ENCODE measurements around the gene MAST4. TPM values are rescaled to one million over a fixed set of nuclear protein-coding genes. Genes with fewer than 3 reads are reported as not detected.

MAST4 gene
- total and polyA plus RNA-seq, 2 of the 8 experiments (the other 6 are each of a cell fraction or from before 2014, with no cell fraction given) = 1.5 to 2.6 TPM

DNA sequence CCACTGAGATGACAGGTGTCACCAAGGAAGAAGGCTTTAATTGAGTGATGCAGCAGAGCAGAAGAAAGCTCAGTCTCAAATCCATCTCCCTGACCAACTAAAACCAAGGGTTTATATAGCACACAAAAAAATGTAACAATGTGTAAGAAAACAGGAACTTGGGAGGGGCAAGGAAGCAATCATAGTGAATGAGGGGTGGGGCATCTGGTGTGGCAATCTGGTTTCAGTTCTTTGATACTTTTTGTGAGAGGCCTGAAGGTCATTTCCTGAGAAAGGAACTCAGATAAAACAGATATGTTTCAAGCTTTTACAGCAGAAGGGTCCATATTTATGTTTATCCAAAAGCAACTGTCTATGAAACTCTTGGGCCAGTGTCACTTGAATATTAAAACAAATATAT is 580.7 kb downstream of the MAST4 start (continued):
- TF ChIP-seq, protein P1, sequence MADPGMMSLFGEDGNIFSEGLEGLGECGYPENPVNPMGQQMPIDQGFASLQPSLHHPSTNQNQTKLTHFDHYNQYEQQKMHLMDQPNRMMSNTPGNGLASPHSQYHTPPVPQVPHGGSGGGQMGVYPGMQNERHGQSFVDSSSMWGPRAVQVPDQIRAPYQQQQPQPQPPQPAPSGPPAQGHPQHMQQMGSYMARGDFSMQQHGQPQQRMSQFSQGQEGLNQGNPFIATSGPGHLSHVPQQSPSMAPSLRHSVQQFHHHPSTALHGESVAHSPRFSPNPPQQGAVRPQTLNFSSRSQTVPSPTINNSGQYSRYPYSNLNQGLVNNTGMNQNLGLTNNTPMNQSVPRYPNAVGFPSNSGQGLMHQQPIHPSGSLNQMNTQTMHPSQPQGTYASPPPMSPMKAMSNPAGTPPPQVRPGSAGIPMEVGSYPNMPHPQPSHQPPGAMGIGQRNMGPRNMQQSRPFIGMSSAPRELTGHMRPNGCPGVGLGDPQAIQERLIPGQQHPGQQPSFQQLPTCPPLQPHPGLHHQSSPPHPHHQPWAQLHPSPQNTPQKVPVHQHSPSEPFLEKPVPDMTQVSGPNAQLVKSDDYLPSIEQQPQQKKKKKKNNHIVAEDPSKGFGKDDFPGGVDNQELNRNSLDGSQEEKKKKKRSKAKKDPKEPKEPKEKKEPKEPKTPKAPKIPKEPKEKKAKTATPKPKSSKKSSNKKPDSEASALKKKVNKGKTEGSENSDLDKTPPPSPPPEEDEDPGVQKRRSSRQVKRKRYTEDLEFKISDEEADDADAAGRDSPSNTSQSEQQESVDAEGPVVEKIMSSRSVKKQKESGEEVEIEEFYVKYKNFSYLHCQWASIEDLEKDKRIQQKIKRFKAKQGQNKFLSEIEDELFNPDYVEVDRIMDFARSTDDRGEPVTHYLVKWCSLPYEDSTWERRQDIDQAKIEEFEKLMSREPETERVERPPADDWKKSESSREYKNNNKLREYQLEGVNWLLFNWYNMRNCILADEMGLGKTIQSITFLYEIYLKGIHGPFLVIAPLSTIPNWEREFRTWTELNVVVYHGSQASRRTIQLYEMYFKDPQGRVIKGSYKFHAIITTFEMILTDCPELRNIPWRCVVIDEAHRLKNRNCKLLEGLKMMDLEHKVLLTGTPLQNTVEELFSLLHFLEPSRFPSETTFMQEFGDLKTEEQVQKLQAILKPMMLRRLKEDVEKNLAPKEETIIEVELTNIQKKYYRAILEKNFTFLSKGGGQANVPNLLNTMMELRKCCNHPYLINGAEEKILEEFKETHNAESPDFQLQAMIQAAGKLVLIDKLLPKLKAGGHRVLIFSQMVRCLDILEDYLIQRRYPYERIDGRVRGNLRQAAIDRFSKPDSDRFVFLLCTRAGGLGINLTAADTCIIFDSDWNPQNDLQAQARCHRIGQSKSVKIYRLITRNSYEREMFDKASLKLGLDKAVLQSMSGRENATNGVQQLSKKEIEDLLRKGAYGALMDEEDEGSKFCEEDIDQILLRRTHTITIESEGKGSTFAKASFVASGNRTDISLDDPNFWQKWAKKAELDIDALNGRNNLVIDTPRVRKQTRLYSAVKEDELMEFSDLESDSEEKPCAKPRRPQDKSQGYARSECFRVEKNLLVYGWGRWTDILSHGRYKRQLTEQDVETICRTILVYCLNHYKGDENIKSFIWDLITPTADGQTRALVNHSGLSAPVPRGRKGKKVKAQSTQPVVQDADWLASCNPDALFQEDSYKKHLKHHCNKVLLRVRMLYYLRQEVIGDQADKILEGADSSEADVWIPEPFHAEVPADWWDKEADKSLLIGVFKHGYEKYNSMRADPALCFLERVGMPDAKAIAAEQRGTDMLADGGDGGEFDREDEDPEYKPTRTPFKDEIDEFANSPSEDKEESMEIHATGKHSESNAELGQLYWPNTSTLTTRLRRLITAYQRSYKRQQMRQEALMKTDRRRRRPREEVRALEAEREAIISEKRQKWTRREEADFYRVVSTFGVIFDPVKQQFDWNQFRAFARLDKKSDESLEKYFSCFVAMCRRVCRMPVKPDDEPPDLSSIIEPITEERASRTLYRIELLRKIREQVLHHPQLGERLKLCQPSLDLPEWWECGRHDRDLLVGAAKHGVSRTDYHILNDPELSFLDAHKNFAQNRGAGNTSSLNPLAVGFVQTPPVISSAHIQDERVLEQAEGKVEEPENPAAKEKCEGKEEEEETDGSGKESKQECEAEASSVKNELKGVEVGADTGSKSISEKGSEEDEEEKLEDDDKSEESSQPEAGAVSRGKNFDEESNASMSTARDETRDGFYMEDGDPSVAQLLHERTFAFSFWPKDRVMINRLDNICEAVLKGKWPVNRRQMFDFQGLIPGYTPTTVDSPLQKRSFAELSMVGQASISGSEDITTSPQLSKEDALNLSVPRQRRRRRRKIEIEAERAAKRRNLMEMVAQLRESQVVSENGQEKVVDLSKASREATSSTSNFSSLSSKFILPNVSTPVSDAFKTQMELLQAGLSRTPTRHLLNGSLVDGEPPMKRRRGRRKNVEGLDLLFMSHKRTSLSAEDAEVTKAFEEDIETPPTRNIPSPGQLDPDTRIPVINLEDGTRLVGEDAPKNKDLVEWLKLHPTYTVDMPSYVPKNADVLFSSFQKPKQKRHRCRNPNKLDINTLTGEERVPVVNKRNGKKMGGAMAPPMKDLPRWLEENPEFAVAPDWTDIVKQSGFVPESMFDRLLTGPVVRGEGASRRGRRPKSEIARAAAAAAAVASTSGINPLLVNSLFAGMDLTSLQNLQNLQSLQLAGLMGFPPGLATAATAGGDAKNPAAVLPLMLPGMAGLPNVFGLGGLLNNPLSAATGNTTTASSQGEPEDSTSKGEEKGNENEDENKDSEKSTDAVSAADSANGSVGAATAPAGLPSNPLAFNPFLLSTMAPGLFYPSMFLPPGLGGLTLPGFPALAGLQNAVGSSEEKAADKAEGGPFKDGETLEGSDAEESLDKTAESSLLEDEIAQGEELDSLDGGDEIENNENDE (IDR thresholded peaks at IDR 0.05; ENCODE audit: insufficient replicate concordance, low read length) = no peak
- TF ChIP-seq POLR2A (IDR thresholded peaks at IDR 0.05; ENCODE audit: control extremely low read depth in 1 of 2, low read depth in 2 of 2, low read length in 2 of 2) = no peak
- TF ChIP-seq, protein P2, sequence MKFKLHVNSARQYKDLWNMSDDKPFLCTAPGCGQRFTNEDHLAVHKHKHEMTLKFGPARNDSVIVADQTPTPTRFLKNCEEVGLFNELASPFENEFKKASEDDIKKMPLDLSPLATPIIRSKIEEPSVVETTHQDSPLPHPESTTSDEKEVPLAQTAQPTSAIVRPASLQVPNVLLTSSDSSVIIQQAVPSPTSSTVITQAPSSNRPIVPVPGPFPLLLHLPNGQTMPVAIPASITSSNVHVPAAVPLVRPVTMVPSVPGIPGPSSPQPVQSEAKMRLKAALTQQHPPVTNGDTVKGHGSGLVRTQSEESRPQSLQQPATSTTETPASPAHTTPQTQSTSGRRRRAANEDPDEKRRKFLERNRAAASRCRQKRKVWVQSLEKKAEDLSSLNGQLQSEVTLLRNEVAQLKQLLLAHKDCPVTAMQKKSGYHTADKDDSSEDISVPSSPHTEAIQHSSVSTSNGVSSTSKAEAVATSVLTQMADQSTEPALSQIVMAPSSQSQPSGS (IDR thresholded peaks at IDR 0.05; ENCODE audit: low read length) = no peak
- TF ChIP-seq SRF (IDR thresholded peaks at IDR 0.05; ENCODE audit: low read depth, low read length) = no peak
- no peak for TF ChIP-seq NANOG (IDR thresholded peaks at IDR 0.05; ENCODE audit: insufficient read depth, low read depth, low read length, poor library complexity, severe bottlenecking)

Data from H1 (cell line).